Neural cell (in vitro differentiated cells): ENCODE data around the gene BTBD16.

Source experiments
- CTCF ChIP-seq: fragments of 450-650 bp; IDR thresholded peaks from 2 replicates; pipeline ENCODE4 v1.5.1; 2014; ENCODE audit warnings: antibody characterized with exemption, mild to moderate bottlenecking, moderate library complexity; ENCODE audit not compliant: poor library complexity, severe bottlenecking
- EP300 ChIP-seq: fragments of 450-650 bp; conservative IDR thresholded peaks from 2 replicates; pipeline ENCODE4 v1.6.1; 2014; ENCODE audit warnings: antibody characterized with exemption, mild to moderate bottlenecking, moderate library complexity; ENCODE audit not compliant: poor library complexity, severe bottlenecking
- EZH2 ChIP-seq: fragments of 200-600, 300-800 bp; shearing (Covaris generic), sonication (generic); IDR thresholded peaks from 2 replicates; pipeline ENCODE4 v1.6.1; 2014; ENCODE audit warnings: antibody characterized with exemption, low read length, borderline replicate concordance, mild to moderate bottlenecking; ENCODE audit not compliant: insufficient read depth, poor library complexity, severe bottlenecking
- SMC3 ChIP-seq: fragments of 450-650 bp; conservative IDR thresholded peaks from 2 replicates; pipeline ENCODE4 v1.6.1; 2014; ENCODE audit warnings: antibody characterized with exemption, mild to moderate bottlenecking, moderate library complexity; ENCODE audit not compliant: poor library complexity

DNA sequence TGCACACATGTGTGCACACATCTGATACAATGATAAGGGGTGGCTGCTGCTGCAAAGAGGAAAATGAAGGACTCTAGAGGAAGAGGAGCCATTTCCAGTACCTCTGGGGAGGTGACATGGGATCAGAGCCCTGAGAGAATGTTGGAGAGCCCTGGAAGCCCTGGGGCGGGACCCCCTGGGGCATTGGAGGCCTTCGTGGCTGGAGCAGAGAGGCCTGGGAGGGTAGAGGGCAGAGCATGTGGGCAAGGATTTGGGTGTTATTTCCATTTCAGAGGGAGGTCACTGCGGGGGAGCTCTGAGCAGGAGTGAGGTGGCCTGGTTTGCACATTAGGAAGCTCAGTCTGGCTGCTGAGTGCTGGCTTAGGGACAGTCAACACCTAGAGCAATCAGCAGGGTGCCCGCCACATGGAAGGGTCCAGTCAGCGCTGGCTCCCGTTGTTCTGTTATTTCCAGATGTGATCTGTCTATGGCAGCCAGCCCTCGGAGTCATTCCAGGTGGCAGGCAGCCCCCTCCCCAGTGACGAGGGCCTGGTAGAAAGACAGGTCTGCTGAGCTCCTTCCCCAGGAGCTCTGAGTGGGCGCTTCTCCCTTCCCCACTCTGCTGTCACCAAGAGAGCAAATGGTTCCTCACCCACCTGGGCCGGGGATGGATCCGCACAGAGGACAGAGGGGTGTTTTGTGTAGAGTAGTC is 24.1 kb upstream of the BTBD16 start:
- TF ChIP-seq EZH2, result no peak
- no peak for TF ChIP-seq SMC3
- TF ChIP-seq CTCF, result no peak
- no peak for TF ChIP-seq EP300
